ENCODE data around the gene C3. TPM values are rescaled to one million over a fixed set of nuclear protein-coding genes. Genes with fewer than 3 reads are reported as not detected.
"Not testable (repeated sequence)": the region's sequence is repeated elsewhere in the genome, so short reads cannot be mapped to it uniquely, and the experiment has no call there.

Gene C3
- total and polyA plus RNA-seq, 2 experiments from 2014 or later: 556 to 563 TPM

GRCh38 chr19:6765738-6766356, 45.4 kb upstream of the C3 start:
- Histone ChIP-seq H3K9me2 (replicated peaks; ENCODE audit: insufficient read depth) (no peaks in the 10 kb centered on the region), H2AFZ (no peak overlapping the region), H3K36me3 (replicated peaks; ENCODE audit: insufficient read depth, low read depth) (no peaks in the 10 kb centered on the region), H3K79me2 (peaks cover 20% of the 10 kb centered on the region), H4K20me1 (ENCODE audit: insufficient read depth, poor library complexity, severe bottlenecking) (no peaks in the 10 kb centered on the region), H3K9me3 (ENCODE audit: low read depth) (no peaks in the 10 kb centered on the region), H3K4me1 (ENCODE audit: insufficient read depth) (peaks cover 6% of the 10 kb centered on the region), H3K27ac (peak overlapping the region; percentile 93), H3K4me2 (peak overlapping the region; percentile 82), H3K27me3 (no peaks in the 10 kb centered on the region), H3K4me3 (no peak overlapping the region)
- WGBS (ENCODE audit: low lambda C conversion rate, missing lambda C conversion rate): 12% methylated on average over 8 of the region's 8 CpGs
- peak; percentile 94 for DNase-seq (ENCODE audit: low spot score)
- TF ChIP-seq EZH2 (IDR thresholded peaks at IDR 0.05; ENCODE audit: borderline replicate concordance): no peak
- TF ChIP-seq CTCF (IDR thresholded peaks at IDR 0.05; ENCODE audit: poor library complexity): no peak
- TF ChIP-seq EZH2phosphoT487 (IDR thresholded peaks at IDR 0.05; ENCODE audit: low read depth, severe bottlenecking, unreplicated experiment): no peak

- not testable (repeated sequence) for H3K36me3 ChIP-seq (replicated peaks; ENCODE audit: insufficient read depth, low read depth); H3K4me3 ChIP-seq; DNase-seq (ENCODE audit: low spot score); H4K20me1 ChIP-seq (ENCODE audit: insufficient read depth, poor library complexity, severe bottlenecking); H3K4me2 ChIP-seq; H2AFZ ChIP-seq; H3K9me2 ChIP-seq (replicated peaks; ENCODE audit: insufficient read depth); H3K9me3 ChIP-seq (ENCODE audit: low read depth); H3K4me1 ChIP-seq (ENCODE audit: insufficient read depth); H3K27ac ChIP-seq; H3K27me3 ChIP-seq
- WGBS (ENCODE audit: low lambda C conversion rate, missing lambda C conversion rate): 85% methylated on average over 8 of the region's 8 CpGs
- H3K79me2 ChIP-seq: peaks cover 20% of the 10 kb centered on the region
Measured at GRCh38 chr19:6762253-6762797, 41.9 kb upstream of the C3 start.

GRCh38 chr19:6761053-6761676, 40.7 kb upstream of the C3 start:
- H3K79me2 ChIP-seq: peaks cover 20% of the 10 kb centered on the region

More at GRCh38 chr19:6761053-6761676, 40.7 kb upstream of the C3 start:
- Histone ChIP-seq H2AFZ (no peak overlapping the region), H3K9me2 (replicated peaks; ENCODE audit: insufficient read depth) (no peaks in the 10 kb centered on the region), H3K4me1 (ENCODE audit: insufficient read depth) (peaks cover 3% of the 10 kb centered on the region), H3K36me3 (replicated peaks; ENCODE audit: insufficient read depth, low read depth) (no peaks in the 10 kb centered on the region), H3K9me3 (ENCODE audit: low read depth) (no peaks in the 10 kb centered on the region), H3K27ac (no peak overlapping the region), H3K4me3 (no peak overlapping the region), H3K4me2 (no peak overlapping the region), H4K20me1 (ENCODE audit: insufficient read depth, poor library complexity, severe bottlenecking) (no peaks in the 10 kb centered on the region), H3K27me3 (no peaks in the 10 kb centered on the region)
- WGBS (ENCODE audit: low lambda C conversion rate, missing lambda C conversion rate): 68% methylated on average over 4 of the region's 4 CpGs
- DNase-seq (ENCODE audit: low spot score): no peak
- no peak for TF ChIP-seq EZH2 (IDR thresholded peaks at IDR 0.05; ENCODE audit: borderline replicate concordance)
- TF ChIP-seq EZH2phosphoT487 (IDR thresholded peaks at IDR 0.05; ENCODE audit: low read depth, severe bottlenecking, unreplicated experiment): no peak
- no peak for TF ChIP-seq CTCF (IDR thresholded peaks at IDR 0.05; ENCODE audit: poor library complexity)

All from hepatocyte (in vitro differentiated cells).